ENCODE measurements around the gene TWIST2.

TWIST2 gene

GRCh38 chr2:238831177-238831576 lies 16.7 kb upstream of the TWIST2 start:
- no peak for TF ChIP-seq CTCF (IDR thresholded peaks at IDR 0.05; ENCODE audit: borderline replicate concordance, control extremely low read depth, extremely low read depth, insufficient read depth, missing control alignments)
- no peak for DNase-seq (ENCODE audit: low spot score)
- in situ Hi-C loops (cut with MboI; ENCODE audit: low sequenced_read_pairs, unreplicated experiment): no loop called here

GRCh38 chr2:238834982-238835381 lies 12.9 kb upstream of the TWIST2 start:
- TF ChIP-seq CTCF (IDR thresholded peaks at IDR 0.05; ENCODE audit: borderline replicate concordance, control extremely low read depth, extremely low read depth, insufficient read depth, missing control alignments): no peak
- no peak for DNase-seq (ENCODE audit: low spot score)
- in situ Hi-C loops (cut with MboI; ENCODE audit: low sequenced_read_pairs, unreplicated experiment): no loop called here

GRCh38 chr2:238835726-238836301 lies 12.1 kb upstream of the TWIST2 start:
- no peak for TF ChIP-seq CTCF (IDR thresholded peaks at IDR 0.05; ENCODE audit: borderline replicate concordance, control extremely low read depth, extremely low read depth, insufficient read depth, missing control alignments)
- DNase-seq (ENCODE audit: low spot score): no peak
- in situ Hi-C loops (cut with MboI; ENCODE audit: low sequenced_read_pairs, unreplicated experiment): no loop called here

- TF ChIP-seq CTCF (IDR thresholded peaks at IDR 0.05; ENCODE audit: borderline replicate concordance, control extremely low read depth, extremely low read depth, insufficient read depth, missing control alignments): no peak
- in situ Hi-C loops (cut with MboI; ENCODE audit: low sequenced_read_pairs, unreplicated experiment): no loop called here
- DNase-seq (ENCODE audit: low spot score): no peak
These were observed 9.0 kb upstream of the TWIST2 start for GRCh38 chr2:238838786-238839327.

- in situ Hi-C loops (cut with MboI; ENCODE audit: low sequenced_read_pairs, unreplicated experiment): no loop called here
- TF ChIP-seq CTCF (IDR thresholded peaks at IDR 0.05; ENCODE audit: borderline replicate concordance, control extremely low read depth, extremely low read depth, insufficient read depth, missing control alignments): no peak
- DNase-seq (ENCODE audit: low spot score): no peak
These were observed 8.5 kb upstream of the TWIST2 start for GRCh38 chr2:238839428-238839827.

GRCh38 chr2:238841542-238842164 lies 6.2 kb upstream of the TWIST2 start:
- DNase-seq (ENCODE audit: low spot score): no peak
- in situ Hi-C loops (cut with MboI; ENCODE audit: low sequenced_read_pairs, unreplicated experiment): no loop called here
- no peak for TF ChIP-seq CTCF (IDR thresholded peaks at IDR 0.05; ENCODE audit: borderline replicate concordance, control extremely low read depth, extremely low read depth, insufficient read depth, missing control alignments)

All from GM13976 (cell line).